ENCODE results near the gene SLC19A1. TPM values are rescaled to one million over a fixed set of nuclear protein-coding genes. Genes with fewer than 3 reads are reported as not detected.

SLC19A1 gene
- total RNA-seq, 4 donors from 2014 or later = 6.5 to 18.3 (median 8.1) TPM

GRCh38 chr21:45550522-45551210 is 8.4 kb upstream of the SLC19A1 start:
- TF ChIP-seq, protein P1, sequence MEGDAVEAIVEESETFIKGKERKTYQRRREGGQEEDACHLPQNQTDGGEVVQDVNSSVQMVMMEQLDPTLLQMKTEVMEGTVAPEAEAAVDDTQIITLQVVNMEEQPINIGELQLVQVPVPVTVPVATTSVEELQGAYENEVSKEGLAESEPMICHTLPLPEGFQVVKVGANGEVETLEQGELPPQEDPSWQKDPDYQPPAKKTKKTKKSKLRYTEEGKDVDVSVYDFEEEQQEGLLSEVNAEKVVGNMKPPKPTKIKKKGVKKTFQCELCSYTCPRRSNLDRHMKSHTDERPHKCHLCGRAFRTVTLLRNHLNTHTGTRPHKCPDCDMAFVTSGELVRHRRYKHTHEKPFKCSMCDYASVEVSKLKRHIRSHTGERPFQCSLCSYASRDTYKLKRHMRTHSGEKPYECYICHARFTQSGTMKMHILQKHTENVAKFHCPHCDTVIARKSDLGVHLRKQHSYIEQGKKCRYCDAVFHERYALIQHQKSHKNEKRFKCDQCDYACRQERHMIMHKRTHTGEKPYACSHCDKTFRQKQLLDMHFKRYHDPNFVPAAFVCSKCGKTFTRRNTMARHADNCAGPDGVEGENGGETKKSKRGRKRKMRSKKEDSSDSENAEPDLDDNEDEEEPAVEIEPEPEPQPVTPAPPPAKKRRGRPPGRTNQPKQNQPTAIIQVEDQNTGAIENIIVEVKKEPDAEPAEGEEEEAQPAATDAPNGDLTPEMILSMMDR (IDR thresholded peaks at IDR 0.05; ENCODE audit: low read depth) = no peak

DNA sequence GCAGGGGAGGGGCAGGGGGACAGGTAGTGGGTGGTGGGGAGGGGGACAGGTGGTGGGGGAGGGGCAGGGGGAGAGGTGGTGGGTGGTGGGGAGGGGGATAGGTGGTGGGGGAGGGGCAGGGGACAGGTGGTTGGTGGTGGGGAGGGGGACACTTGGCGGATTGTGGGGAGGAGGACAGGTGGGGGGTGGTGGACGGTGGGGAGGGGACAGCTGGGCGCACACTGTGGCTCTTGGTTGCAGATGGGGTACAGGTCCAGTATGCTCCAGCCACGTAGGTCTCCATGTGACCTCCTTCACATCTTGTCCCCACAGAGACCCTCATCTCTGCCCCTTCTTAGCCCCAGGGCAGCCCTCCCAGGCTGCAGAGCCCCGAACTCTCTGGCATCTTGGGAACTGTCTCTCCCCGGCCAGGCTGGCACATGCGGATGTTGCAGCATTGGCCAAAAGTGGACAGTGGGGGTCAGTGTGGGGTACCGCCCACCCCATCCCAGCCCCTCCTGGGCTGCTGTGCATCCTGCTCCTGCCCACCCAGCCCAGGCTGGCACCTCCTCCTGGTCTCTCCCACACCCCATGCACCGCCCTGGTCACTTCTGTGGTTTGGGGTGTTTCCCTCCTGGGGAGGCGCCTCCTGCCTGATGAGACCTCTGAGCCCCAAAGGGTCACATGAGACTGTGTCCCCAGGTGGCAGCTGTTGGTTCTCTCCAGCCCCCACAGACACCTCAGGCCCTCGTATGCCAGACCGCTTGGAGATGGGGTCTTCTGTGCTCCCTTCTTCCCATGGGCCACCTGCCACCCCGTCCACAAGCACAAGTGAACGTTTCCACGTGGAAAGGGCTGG is 7.6 kb upstream of the SLC19A1 start:
- TF ChIP-seq, protein P1 (IDR thresholded peaks at IDR 0.05; ENCODE audit: low read depth) = no peak

DNA sequence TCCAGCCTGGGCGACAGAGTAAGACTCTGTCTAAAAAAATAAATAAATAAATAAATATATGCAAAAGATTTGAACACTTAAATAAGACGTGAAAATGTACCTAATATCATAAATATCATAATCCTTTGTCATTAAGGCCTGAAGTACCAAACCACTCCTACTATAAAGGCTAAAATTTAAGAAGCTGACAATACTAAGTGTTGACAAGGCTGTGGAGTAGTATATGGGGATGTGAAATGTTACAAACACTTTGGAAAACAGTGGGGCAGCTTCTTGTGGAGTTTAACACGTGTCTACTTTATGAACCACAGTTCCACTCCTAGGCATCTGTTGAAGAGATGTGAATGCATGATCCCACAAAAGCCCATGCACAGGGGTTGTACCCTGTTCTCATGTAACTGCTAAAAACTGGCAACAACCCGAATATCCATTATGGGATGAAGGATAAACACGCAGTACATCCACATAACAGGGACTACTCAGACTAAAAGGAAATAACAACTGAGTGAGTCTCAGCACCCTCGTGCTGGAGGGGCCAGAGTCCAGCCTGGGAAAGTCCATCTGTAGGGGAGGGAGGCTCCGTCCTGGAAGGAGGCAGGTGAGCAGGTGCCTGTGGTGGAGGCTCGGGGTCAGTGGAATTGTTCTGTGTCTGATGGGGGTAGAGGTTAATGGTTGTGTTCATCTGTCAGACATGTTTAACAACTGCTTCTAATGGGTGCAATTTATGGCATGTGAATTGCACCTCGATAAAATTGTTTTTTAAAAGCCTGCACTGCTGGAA is 6.7 kb upstream of the SLC19A1 start:
- TF ChIP-seq, protein P1 (IDR thresholded peaks at IDR 0.05; ENCODE audit: low read depth) = no peak

- TF ChIP-seq, protein P1 (IDR thresholded peaks at IDR 0.05; ENCODE audit: low read depth) = no peak
Measured at GRCh38 chr21:45547545-45547900, 5.3 kb upstream of the SLC19A1 start.

DNA sequence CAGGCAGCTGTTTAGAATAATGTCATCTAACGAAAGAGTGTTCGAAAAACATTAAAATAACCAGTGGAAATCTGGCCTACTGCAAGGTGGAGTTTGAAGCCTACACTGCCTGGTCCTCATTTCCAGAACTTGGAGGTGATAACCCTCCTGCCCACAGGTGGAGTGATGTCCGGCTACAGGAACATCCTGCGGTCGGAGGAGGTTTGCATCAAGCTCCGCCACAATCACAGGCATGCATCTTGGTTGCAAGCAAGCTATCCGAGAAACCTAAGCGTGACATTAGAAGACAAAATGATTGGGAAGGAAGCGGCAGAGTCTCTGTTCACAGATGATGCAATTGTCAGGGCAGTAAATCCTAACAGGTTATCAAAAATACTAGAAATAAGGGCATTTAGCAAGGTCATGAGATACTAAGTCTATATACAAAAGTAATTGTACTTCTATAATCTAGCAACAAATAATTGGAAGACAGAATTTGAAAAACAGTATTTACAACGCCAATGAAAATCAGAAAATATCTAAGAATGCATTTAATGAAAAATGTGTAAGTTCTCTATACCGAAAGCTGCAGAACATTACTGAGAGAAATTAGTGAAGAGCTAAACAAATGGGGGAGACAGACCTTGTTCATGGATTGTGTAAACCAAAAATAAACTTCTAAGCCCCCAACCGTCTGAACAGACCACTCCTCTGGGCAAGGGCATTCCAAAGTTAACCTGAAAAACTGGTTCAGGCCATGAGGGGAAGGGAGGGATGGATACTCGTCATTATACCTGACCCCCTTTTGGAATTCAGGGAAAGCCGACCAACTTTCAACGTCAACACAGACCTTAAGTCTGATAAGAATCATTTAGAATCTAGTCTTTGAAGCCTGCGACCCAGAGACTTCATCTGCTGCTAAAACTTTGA is 4.7 kb upstream of the SLC19A1 start:
- TF ChIP-seq, protein P1 (IDR thresholded peaks at IDR 0.05; ENCODE audit: low read depth) = no peak

DNA sequence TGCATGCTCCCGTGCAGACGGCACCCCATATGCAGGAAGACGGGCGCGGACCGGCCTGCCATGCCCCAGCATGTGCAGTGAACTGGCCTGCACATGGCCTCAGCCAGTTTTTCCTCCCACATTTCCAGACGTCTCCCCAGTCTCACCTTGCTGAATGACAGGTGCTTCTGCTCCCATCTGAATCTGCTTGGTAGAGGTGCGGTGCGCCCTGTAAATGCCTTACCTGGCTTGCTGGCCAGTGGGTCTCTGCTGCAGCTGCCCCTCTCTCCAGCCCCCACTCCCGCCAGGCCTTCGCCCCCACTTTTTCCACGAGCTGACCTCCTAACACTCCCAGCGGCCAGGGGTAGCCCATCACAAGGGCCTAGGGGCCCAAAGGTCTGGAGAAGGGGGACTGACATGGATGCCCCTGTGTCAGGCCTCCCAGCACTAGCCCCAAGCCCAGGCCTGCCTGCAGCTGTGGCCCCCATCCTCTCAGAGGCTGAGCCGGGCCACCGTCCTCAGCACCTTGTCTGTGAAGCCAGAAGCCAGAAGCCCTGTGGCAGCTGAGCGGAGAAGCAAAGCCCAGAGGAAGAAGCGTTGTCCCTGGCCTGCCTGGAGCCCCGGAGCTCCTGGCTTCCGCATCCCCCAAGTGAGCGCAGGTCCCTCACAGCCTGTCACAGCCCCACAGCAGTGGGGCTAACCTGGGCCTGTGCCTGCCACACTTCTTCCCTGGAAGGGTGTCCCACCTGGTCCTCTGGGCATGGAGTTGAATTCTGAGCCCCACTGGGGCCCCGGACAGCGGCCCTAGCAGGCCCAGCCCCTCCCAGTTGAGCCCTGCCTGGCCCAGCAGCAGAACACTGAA is 3.7 kb upstream of the SLC19A1 start:
- TF ChIP-seq, protein P1 (IDR thresholded peaks at IDR 0.05; ENCODE audit: low read depth) = no peak

Measured in subcutaneous adipose tissue (tissue), 4 donors.